KG1 (cell line): Measurements from ENCODE around the gene FAM117B.
"Not testable (repeated sequence)": the region's sequence is repeated elsewhere in the genome, so short reads cannot be mapped to it uniquely, and the experiment has no call there.

Experiments used
- DNase-seq: peaks from one replicate; lab custom pipeline; 2025; lab: John Stamatoyannopoulos, UW

Gene FAM117B

DNA sequence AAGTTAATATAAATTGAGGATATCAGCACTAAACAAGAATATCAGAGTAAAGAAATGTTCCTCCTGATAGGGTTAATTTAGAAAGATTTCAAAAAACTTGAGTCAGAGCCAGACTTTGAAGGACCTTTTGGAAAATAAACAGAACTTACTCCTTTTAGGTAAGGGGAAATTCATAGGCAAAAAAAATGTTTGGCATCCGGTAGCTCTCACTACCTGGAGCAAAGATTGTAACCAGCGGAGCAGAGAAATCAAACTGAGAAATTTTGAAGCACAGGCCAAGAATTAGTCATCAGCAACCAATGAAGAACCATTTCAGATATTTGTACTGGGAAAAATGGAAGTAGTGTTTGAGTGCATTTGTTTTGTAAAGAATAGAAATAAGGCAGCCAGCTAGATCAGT lies 123.8 kb downstream of the FAM117B start:
- no peak for DNase-seq

DNA sequence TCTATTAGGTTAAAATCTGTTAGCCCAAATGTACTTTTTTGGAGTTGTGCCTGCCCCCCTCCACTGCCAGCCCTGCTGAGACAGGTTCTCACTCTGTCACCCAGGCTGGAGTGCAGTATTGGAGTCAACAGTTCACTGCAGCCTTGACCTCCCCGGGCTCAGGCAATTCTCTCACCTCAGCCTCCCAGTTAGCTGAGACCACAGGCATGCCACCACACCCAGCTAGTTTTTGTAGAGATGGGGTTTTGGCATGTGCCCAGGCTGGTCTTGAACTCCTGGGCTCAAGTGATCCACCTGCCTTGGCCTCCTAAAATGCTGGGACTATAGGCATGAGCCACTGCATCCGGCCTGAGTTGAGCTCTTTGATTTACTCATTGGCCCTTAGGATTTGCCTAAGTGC lies 126.1 kb downstream of the FAM117B start:
- no peak for DNase-seq

DNA sequence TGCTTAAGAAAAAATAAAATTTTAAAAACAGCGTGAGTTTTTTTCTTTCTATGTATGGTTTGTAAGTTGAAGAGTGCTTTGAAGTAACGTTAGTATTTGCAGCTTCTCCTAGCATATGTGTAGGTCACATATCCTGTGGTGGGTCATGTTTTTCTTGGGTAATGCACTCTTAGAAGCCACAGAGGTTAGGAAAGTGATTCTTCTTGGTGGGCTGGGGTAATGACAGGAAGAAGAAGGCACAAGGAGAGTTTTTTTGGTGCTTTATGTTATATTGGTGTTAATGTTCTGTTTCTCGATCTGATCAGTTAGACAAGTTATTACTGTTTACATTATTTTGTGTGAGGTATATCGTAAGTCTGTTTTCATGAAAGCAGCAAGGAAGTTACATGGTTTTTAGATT lies 127.8 kb downstream of the FAM117B start:
- no peak for DNase-seq

DNA sequence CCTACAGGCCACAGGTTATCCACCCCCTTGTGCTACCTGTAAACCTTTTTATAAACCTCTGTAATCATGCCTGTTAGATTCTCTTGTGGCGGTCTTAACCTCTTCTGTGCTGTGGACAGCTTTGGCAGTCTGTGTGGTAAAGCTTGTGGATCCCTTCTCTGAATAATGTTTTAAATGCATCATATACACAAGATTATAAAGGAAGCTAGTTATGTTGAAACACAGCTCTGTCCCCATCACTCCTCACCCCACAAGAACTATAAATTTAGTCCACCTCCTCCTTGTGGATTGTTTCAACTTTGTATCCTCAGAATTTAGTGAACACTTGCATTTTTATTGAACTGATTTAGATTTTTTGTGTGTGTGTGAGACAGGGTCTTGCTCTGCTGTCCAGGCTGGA lies 129.1 kb downstream of the FAM117B start:
- no peak for DNase-seq

DNA sequence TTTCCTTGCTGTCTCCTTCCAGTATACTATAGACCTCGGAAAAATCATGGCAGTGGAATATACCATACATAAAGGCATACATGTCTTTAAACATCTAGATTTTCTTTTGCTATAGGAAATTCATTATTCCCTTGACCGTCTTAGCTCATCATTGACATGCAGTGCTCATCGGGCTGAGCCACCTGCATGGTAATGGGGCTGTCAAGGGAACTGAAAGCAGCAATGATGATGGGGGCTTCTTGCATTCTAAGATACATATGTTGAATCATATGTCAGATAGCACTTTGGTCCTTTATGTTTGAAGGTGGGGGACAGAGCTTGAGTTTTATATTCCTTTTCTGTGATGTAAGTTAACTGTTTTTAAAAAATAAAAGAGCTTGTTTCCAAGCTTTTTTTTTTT lies 130.2 kb downstream of the FAM117B start:
- DNase-seq, result no peak

DNA sequence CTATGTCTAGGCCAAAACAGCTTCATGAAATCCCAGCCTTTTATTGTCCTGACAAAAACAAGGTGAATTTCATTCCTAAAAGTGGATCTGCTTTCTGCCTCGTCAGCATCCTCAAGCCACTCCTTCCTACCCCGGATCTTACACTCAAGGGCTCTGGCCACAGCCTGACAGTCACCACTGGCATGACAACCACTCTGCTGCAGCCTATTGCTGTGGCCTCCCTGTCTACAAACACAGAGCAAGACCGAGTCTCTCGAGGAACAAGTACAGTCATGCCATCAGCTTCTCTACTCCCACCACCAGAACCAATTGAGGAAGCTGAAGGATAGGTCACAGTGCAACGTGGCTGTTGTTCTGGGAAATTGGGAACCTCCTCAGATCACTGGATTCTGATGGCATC lies 130.7 kb downstream of the FAM117B start:
- DNase-seq, result no peak

DNA sequence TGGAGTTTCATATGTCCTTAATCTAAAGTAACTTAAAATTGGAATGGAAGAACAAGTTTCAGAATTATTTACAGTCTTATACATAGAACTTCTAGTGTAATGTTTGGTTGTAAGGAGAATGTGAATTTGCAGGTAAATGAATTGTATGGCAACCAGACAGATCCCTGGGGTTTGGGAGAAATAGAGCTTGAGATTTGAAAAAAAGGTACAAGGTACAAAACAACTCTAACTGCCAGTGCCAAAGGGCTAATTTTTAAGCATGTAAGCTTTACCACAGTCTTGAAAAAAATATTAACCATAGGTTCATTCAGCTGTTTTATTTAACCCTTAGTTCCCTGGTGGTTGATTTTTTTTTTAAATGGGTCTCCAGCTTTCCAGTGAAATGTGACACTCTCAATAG lies 133.5 kb downstream of the FAM117B start:
- no peak for DNase-seq

DNA sequence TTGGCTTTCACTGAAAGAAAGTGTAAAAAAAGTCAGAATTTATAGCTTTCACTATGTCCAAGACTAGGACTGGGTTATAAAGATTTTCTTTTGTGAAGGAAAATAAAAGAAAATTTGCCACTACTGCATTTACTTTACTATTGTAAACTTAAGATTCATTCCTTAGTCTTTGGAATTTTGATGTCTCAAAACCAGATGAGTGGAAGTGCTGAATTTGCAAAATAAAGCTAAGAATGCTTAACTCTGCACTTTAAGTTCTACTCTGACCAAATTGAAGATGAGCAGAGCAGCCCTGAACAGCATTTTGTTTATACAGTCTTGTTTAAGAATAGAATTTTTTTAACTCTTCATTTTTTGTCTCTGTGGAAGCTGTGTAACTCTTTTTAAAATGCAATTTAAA lies 134.4 kb downstream of the FAM117B start:
- no peak for DNase-seq

DNA sequence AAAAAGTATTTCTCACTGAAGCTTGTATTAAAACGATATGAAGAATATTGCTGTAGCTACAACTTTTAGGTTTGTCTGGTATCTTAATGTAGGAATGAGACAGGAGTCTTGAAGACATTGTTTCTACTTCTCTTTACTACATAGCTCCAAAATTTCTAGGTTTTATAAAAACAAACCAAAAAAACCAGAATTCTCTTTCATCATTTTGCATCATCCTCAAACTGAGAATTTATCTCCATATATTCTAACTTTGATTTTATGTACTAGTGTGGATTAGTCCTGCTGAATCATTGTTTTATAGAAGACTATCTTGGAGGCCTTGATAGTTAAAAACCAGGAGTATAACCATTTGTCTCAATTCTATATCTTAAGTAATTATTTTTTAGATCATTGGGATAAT lies 136.6 kb downstream of the FAM117B start:
- DNase-seq, result no peak

DNA sequence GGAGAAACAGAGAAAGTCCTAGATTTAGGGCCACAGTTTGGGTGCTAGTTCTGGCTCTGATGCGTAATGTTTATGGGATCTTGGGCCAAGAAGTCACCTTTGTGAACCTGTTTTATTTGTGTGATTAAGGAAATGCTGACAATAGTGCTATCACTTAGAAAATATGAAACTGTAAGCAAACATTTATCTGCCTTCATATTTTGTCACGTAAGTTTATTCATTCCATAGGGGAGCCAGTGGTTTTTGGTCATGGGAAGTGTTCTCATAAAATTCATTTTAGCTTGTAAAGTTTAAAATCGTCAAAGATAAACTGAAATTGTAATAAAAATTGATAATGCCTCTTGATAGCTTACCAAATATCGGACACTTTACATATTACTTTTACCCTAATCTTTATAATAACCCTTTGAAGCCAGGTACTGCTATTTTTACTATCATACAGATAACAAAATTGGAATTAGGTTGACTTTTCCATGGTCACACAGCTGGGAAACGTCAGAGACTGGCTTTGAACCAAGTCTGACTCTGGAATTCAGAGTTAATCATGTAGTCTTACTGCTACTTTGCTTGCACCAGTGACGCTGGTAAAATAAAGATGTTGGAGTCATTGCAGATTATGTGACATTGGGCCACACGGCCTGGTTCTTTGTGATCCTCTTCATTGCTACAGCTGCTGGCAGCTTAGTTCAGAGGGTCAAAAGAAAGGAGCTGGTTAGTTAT lies 137.1 kb downstream of the FAM117B start:
- no peak for DNase-seq

DNA sequence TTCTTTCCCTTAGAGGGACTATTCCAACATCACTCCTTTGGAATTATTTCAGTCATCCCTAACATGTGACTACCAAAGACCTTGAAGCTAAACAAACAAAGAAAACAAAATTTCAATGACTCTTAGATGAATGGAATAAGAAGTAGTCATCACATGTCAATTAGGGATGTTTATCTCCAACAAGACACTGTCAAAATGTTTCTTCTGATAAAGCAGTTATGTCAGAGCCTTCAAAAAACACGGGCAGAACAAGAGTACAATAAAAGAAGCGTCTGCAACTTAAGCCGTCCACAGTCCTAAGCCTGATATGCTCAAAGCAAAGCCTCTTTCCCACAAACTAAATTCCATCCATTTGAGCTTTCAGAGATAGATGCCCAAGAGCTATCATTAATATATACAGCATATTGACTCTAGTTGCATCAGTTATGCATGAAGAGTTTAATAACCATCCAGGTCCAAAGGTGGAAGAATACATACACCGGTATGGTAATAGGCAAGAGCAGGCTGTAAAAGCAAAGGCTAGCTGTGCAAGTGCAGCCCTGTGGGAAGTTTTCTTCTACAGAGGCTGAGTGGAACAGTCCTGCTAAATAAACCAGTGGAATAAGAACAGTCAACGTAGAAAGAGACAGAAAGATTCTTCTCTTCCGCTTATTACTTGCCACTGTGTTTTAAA lies 138.7 kb downstream of the FAM117B start:
- no peak for DNase-seq

DNA sequence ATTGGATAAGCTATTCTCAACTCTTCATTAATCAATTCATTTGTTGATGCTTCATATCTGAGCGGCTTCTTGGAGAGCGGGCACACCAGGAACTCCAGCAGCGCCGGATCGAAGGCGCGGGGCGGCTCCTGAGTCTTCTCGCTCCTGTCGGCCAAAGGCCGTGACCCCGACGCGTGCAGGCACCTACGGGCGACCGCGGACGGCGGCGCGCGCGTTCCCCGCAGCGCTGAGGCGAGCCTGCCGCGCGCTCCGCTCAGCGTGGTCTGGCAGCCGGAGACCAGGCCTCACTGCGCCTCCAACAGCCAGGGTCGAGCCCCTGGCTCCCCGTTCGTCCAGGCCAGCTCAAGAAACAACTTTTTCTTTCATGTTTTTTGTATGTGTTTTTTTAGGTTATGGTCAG lies 139.3 kb downstream of the FAM117B start:
- DNase-seq, result no peak

DNA sequence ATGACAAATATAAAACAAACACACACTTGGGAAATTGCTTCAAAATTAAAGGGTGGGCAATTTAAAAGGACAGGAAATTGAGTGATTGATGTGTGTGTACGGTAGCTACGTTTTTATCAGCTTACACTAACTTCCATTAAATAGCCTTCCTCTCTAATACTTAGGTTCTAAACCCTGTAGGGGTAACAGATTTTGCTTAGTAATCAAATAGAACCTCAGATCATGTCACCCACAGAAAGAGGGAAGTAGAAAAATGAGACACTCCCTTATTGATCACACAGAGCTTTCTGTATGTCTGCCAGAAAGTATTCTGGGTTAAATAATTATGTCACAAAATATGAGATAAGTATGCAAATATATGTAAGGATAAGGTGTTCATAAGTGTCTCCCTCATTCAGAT lies 143.4 kb downstream of the FAM117B start:
- DNase-seq, result no peak

DNA sequence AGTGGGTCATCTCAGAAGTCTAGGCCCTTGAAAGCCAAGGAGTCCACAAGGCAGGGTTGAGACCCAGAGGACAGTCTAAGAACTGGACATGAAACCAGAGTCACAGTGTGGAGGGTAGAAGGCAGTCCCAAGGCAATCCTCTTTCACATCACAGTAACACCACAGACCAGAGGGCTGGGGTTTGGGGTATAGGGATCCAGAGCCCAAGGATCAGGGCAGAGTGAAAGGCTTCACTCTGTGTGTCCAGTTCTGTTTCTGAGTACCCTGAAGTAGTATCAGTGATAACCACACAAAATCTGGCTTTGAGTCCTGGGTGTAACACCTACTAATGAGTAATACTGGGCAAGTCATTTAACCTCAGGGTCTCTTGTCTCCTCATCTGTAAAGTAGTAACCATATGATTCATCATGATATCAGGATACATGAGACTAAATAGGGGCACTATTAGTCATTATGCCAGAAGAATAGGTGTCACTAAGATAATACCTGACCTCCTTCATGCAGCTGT lies 145.8 kb downstream of the FAM117B start:
- no peak for DNase-seq

DNA sequence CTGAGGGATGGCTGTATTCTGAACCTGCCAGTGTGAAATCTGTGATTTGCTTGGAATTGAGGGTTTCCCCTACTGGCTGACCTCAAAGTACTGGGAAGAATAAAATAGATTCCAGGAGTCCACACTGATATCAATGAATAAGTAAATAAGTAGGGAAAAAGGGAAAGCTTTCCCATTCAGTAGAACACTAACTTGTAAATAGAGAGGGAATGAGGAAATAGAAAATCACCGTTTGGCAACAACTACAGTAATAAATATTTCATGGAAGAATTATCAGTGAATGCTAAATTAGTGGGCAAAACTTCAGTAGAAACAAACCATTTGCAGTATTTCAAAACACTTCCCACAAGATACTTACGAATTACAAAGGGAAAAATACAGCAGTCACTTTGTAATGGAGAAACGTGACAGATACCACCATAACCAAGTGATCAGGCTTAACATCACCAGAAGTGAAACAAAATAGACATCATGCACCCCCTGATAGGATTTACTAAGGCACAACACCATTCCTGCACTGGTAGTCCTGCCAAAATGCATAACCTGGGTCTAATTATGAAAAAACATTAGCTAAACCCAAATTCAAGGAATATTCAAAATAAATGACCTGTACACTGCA lies 148.3 kb downstream of the FAM117B start:
- DNase-seq, result no peak

DNA sequence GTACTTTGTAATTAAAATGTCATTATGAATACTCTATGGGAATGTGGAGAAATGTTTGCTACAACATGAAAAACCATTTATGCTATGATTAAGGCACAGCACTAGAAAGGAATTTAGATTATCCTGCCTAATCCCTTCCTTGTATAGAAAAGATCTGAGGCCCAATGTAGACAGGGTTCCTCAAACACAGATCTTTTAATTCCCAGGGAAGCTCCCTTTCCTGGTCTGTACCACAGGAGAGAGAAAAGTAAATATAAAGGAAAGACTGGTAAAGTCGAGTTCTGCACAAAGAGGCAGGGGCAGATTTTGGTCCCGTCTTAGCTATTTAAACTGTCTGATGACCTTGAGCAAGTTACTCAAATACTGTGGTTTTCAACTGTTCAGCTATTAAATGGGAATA lies 152.1 kb downstream of the FAM117B start:
- DNase-seq, result no peak

DNA sequence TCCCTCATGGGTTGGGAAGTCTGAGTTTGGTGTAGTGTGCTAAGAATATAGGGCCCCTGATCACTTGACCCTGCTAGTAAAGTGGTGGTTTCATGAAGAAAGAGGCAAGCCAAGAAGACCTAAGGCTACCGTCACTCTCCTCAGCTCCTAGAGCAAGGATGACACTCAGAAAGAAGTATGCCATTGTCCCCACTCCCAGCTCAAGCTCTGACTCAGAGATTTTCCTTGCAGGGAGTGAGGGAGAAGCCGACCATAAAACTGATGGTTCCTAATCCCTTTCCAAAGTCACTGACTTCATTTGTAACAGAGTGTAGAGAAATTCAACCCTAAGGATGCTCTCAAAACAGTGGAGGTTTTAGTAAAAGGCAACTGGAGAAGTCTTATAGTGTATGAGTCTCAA lies 155.9 kb downstream of the FAM117B start:
- DNase-seq, result no peak

DNA sequence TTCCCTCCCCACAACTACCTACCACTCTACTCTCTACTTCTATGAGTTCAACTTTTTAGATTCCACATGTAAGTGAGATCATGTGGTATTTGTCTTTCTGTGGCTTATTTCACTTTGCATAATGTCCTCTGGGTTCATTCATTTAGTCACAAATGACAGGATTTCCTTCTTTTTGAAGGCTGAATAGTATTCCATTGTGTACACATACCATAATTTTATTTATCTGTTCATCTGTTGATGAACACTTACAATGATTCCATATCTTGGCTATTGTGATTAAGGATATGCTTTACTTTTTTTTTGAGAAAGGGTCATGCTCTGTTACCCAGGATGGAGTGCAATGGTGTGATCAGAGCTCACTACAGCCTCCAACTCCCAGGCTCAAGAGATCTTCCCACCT lies 163.2 kb downstream of the FAM117B start:
- DNase-seq, result no peak

DNA sequence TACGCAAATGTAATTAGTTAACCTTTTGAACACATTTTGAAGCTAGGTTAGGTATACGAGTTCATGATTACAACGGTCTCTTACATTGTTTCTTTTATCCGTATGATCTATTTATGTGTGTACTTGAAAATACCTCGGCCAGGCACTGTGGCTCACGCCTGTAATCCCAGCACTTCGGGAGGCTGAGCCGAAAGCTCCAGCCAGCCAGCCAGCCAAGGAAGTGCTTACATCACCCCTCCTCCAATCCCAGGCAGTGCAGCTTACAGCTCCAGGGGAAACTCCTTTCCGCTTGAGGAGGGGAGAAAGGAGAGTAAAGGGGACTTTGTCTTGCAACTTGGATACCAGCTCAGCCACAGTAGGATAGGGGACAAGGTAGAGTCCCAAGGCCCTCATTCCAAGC lies 171.1 kb downstream of the FAM117B start:
- DNase-seq, result not testable (repeated sequence)

DNA sequence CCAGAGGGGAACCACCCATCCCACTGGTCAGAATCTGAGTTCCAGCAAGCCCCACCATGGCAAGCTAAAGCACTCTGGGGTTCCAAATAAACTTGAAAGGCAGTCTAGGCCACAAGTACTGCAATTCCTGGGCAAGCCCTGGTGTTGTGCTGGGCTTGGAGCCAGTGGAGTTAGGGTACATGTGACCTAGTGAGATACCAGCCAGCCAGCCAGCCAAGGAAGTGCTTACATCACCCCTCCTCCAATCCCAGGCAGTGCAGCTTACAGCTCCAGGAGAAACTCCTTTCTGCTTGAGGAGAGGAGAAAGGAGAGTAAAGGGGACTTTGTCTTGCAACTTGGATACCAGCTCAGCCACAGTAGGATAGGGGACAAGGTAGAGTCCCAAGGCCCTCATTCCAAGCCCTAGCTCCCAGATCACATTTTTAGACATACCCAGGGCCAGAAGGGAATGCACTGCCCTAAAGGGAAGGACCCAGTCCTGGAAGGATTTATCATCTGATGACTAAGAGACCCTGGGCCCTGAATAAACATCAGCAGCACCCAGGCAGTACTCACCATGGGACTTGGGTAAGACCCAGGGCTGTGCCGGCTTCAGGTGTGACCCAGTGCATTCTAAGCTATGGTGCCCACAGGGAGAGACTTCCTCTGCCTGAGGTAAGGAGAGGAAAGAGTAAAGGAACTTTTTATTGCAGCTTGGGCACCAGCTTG lies 172.8 kb downstream of the FAM117B start:
- DNase-seq, result not testable (repeated sequence)

DNA sequence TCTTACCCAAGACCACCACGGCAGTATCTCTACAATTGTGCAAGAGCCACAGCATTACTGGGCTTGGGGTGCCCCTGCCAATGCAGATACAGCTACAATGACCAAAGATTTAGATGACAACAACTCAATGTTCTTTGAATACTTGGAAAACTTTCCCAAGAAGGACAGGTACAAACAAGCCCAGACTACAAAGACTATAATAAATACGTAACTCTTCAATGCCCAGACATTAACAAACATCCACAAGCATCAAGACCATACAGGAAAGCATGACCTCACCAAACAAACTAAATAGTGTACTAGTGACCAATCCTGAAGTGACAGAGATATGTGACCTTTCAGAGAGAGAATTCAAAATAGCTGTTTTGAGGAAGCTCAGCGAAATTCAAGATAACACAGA lies 174.0 kb downstream of the FAM117B start:
- DNase-seq, result no peak

DNA sequence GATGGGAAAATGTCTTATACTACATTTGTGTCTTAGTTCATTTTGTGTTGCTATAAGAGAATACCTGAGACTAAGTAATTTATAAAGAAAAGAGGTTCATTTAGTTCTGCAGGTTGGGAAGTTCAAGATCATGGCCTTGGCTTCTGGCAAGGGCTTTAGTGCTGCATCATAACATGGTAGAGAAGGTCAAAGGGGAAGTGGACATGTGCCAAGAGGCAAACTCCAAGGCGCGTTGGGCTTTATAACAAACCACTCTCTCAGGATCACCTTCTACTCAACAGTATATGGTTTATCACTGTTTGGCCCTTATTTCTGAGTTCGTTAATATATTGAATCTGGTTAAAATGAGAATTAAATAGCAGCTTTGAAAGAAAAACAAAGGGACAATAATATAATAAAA lies 178.6 kb downstream of the FAM117B start:
- no peak for DNase-seq

DNA sequence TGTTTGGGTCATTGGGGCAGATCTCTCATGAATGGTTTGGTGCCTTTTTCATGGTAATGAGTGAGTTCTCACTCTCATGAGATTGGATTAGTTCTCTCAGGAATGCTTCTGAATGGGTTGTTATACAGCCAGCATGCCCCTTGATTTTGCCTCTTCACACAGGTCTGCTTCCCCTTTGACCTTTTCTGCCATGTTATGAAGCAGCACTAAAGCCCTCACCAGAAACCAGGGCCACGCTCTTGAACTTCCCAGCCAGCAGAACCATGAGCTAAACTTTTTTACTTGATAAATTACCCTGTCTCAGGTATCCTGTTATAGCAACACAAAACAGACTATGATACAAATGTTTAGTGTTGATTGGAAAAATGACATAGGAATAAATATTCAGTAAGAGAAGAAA lies 179.5 kb downstream of the FAM117B start:
- DNase-seq, result no peak
